GM13977 (cell line): Measurements from ENCODE around the gene TGIF2.
A peak's percentile ranks its signal among the peaks of the same experiment; 100 is the strongest.

Experiments used
- DNase-seq: peaks from one replicate; pipeline ENCODE4 v3.0.0; 2012; ENCODE audit warnings: low spot score
- in situ Hi-C: fragments of 300-500 bp; cut with MboI; formaldehyde crosslinking; loops from one replicate; pipeline ENCODE4 v1.12.0; 2022; ENCODE audit warnings: low sequenced_read_pairs, low pct_unique_long_range_greater_than_20kb, mixed read lengths, inconsistent platforms; ENCODE audit not compliant: unreplicated experiment
- TF ChIP-seq, protein P1 (sequence below): IDR thresholded peaks from 2 replicates; pipeline ENCODE4 v1.5.1; 2012; ENCODE audit warnings: mild to moderate bottlenecking, control low read depth; ENCODE audit not compliant: insufficient read depth; ENCODE audit errors: extremely low read depth, missing control alignments

The TGIF2 gene

DNA sequence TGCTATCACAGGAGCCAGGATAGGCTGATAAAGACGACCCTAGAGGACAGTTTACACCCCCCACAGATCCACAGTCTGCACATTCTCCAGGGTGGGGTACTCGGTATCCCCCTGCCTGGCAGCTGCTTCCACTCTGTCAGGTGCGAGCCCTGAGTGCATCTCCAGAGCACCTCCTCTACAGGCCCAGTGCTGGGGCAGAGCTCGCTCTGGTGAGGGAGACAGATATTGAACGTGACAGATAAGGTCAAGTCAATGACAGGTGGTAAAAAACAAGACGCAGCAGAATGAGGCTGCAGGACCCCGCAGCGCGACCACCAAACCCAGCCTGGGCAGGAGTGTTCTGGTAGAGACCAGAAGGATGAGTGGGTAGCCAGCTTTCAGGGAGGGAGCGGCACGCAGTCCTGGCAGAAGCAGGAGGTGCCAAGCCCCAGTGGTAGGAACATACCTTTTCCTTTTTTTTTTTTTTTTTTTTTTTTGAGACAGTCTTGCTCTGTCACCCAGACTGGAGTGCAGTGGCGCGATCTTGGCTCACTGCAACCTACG is 44.5 kb upstream of the TGIF2 start:
- in situ Hi-C loops, result no loop called here
- TF ChIP-seq, protein P1, sequence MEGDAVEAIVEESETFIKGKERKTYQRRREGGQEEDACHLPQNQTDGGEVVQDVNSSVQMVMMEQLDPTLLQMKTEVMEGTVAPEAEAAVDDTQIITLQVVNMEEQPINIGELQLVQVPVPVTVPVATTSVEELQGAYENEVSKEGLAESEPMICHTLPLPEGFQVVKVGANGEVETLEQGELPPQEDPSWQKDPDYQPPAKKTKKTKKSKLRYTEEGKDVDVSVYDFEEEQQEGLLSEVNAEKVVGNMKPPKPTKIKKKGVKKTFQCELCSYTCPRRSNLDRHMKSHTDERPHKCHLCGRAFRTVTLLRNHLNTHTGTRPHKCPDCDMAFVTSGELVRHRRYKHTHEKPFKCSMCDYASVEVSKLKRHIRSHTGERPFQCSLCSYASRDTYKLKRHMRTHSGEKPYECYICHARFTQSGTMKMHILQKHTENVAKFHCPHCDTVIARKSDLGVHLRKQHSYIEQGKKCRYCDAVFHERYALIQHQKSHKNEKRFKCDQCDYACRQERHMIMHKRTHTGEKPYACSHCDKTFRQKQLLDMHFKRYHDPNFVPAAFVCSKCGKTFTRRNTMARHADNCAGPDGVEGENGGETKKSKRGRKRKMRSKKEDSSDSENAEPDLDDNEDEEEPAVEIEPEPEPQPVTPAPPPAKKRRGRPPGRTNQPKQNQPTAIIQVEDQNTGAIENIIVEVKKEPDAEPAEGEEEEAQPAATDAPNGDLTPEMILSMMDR, result no peak
- DNase-seq, result no peak

DNA sequence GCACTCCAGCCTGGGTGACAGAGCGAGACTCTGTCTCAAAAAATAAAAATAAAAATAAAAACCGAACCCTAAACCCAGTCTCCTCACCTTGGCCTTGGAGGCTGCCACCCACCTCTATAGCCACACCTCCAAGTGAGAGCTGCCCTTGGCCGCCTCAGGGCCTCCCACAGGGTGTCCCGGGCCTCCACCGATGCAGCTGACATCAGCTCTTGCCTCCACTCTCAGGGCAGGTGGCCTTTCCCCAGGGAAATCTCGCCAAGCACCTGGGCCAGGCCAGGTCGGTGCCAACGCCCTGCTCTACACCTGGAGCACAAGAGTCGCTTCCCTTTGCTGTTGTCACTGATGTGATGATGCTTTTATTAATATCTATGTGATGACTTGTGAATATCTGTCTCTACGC is 41.0 kb upstream of the TGIF2 start:
- TF ChIP-seq, protein P1, result no peak
- in situ Hi-C loops, result no loop called here

DNA sequence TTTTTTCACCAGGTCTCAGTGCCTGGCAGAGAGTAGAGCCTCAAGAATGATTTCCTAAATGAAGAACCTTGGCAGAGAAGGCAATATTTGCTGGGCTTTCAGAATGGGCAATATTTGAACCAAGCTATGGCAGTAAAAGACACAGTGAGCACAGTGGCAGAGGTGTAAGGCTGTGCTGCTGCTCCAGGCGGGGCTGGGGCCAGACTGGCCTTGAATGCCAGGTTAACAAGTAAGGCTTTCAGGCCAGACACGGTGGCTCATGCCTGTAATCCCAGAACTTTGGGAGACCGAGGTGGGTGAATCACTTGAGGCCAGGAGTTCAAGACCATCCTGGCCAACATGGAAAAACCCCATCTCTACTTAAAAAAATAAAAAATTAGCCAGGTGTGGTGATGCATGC is 40.6 kb upstream of the TGIF2 start:
- in situ Hi-C loops, result no loop called here
- no peak for DNase-seq
- TF ChIP-seq, protein P1, result no peak

More for the DNA sequence above, 41.0 kb upstream of the TGIF2 start:
- DNase-seq, result no peak

DNA sequence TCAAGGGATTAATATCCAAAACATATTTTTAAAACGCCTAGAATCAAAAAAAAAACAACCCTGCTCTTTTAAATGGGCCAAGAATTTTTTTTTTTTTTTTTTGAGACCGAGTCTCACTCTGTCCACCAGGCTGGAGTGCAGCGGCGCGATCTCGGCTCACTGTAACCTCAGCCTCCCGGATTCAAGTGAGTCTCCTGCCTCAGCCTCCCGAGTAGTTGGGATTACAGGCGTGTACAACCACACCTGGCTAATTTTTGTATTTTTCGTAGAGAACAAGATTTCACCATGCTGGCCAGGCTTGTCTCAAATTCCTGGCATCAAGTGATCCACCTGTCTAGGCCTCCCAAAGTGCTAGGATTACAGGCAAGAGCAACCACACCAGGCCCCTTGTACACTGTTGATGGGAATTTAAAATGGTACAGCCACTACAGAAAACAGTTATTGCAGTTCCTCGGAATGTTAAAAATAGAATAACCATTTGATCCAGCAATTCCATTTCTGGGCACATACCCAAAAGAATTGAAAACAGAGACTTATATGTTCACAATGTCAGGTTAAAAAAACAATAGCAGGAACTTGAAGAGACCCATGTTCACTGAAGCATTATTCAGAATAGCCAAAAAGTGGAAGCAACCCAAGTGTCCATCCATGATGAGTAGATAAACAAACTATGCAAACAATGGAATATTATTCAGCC is 35.2 kb upstream of the TGIF2 start:
- TF ChIP-seq, protein P1, result no peak
- in situ Hi-C loops, result no loop called here
- DNase-seq, result no peak

DNA sequence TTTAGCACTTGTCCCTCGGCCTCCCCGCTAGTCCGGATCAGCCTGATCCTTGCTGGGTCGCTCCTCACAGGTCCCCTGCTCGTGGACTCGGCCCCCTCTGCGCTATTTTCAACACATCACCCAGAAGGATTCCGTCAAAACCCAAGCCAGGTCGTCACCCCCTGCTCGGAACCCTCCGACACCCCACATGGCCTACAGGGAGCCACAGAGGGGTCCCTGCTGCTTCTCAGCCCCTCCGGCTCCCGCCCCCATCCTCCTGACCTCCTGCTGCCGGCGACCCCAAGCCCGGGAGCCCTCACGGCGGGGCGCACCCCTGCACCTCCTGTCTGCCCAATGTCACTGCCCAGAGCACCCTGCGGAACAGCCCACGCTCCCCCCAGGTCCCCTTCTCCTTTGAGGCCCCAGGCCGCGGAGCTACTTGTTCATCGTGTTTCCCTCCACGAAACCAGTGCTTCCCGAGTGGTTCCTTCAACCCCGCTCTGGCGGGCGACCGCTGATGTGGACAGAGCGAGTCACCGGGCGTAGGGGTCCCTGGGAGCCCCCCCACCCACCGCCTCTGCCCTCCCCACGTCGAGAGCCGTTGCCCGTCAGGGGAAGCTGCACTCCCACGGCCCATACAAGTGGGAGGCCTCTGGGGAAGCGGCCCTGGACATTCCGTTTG is 32.7 kb upstream of the TGIF2 start:
- no peak for DNase-seq
- in situ Hi-C loops, result no loop called here
- TF ChIP-seq, protein P1, result no peak

DNA sequence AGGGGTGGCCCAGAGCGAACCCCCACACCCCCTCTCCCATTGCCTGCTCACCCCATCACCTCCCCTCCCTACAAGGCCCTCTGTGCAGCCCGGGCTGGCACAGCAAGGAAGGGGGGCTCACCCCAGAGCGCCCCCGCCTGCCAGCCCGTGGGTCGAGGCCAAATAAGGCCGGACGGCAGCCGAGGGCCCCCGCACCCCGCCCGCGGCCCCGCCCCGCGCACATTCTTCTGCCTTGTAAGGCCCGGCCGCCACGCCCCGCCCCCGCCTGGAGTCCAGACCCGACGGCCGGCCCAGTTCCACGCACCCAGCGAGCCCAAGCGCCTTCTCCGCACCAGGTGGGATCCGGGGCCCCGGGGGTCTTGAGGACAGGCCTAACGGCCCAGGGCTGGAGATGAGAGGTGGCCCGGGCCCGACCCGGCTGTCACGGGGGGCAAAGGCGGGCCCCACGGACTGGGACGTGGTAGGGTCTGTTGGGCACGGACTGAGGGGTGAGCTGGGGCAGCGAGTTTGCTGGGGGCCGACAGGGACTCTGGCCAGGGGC is 32.1 kb upstream of the TGIF2 start, which contains the start of gene MYL9:
Gene MYL9, plus strand, starts transcription at position 293 of the 541 bp plus-strand sequence. CDS start 3,366 bp downstream, outside the sequence.
- in situ Hi-C loops, result no loop called here
- TF ChIP-seq, protein P1, result no peak
- peak; percentile 81 for DNase-seq
